ENCODE results near the gene UNC80. TPM values are rescaled to one million over a fixed set of nuclear protein-coding genes. Genes with fewer than 3 reads are reported as not detected.

The UNC80 gene
- total and polyA plus RNA-seq, 2 experiments from 2014 or later = not detected

- H3F3A ChIP-seq (ENCODE audit: insufficient read depth) = peaks cover 3% of the 10 kb centered on the region; the same call in 1 of the 2 replicates
- H3K36me3 ChIP-seq (ENCODE audit: low read depth) = no peaks in the 10 kb centered on the region
- no peak for TF ChIP-seq EZH2 (IDR thresholded peaks at IDR 0.05; ENCODE audit: insufficient read depth, poor library complexity, severe bottlenecking)
- TF ChIP-seq EZH2phosphoT487 (IDR thresholded peaks at IDR 0.05; ENCODE audit: insufficient read depth, low read depth) = no peak
- H3K4me3 ChIP-seq = no peak overlapping the region
- no peak overlapping the region for H3K27ac ChIP-seq
- H2AFZ ChIP-seq = no peak overlapping the region
- H3K27me3 ChIP-seq (replicated peaks; ENCODE audit: insufficient read depth) = no peaks in the 10 kb centered on the region
- H3K4me1 ChIP-seq (ENCODE audit: insufficient read depth) = peaks cover 27% of the 10 kb centered on the region
- DNase-seq = no peak
- H3K9ac ChIP-seq = no peak overlapping the region
- no peaks in the 10 kb centered on the region for H4K20me1 ChIP-seq (ENCODE audit: insufficient read depth)
- no peak overlapping the region for H3K4me2 ChIP-seq (ENCODE audit: unreplicated experiment)
- H3K79me2 ChIP-seq (ENCODE audit: insufficient read depth) = peaks cover 33% of the 10 kb centered on the region
- H3K9me2 ChIP-seq (ENCODE audit: insufficient read depth) = no peaks in the 10 kb centered on the region
- in situ Hi-C loops (cut with MboI) = no loop called here
- no peaks in the 10 kb centered on the region for H3K9me3 ChIP-seq (ENCODE audit: low read depth)
- 94 to 97% methylated on average over 26 to 29 of the region's 32 CpGs for WGBS, 2 experiments (ENCODE audit: low coverage in 1 of 2, low lambda C conversion rate in 2 of 2, missing lambda C conversion rate in 2 of 2)
Measured at GRCh38 chr2:210000464-210001324, 229.1 kb downstream of the UNC80 start.

- Histone ChIP-seq H3K27ac (peak within 1 kb of the TSS; percentile 57), H3K27me3 (replicated peaks; ENCODE audit: insufficient read depth) (no peaks in the 10 kb centered on the region), H3K9me3 (ENCODE audit: low read depth) (no peaks in the 10 kb centered on the region), H3F3A (ENCODE audit: insufficient read depth) (peaks cover 3% of the 10 kb centered on the region; the same call in 1 of the 2 replicates), H3K9me2 (ENCODE audit: insufficient read depth) (no peaks in the 10 kb centered on the region), H4K20me1 (ENCODE audit: insufficient read depth) (no peaks in the 10 kb centered on the region), H3K4me2 (ENCODE audit: unreplicated experiment) (peak within 1 kb of the TSS; percentile 98), H3K9ac (peak within 1 kb of the TSS; percentile 89), H3K79me2 (ENCODE audit: insufficient read depth) (peaks cover 50% of the 10 kb centered on the region), H3K4me3 (peak within 1 kb of the TSS; percentile 94), H3K36me3 (ENCODE audit: low read depth) (no peaks in the 10 kb centered on the region), H2AFZ (peak within 1 kb of the TSS; percentile 100), H3K4me1 (ENCODE audit: insufficient read depth) (peaks cover 32% of the 10 kb centered on the region)
- in situ Hi-C loops (cut with MboI) = no loop called here
- TF ChIP-seq EZH2 (IDR thresholded peaks at IDR 0.05; ENCODE audit: insufficient read depth, poor library complexity, severe bottlenecking) = no peak
- DNase-seq = peak; percentile 98
- 0 to 1% methylated on average over 44 to 55 of the region's 58 CpGs for WGBS, 2 experiments (ENCODE audit: low coverage in 1 of 2, low lambda C conversion rate in 2 of 2, missing lambda C conversion rate in 2 of 2)
Measured at GRCh38 chr2:210002158-210003157, 230.8 kb downstream of the UNC80 start, which contains the start of gene RPE. Gene RPE, plus strand, starts transcription at chr2:210002638. Its CDS starts 24 bp downstream, at chr2:210002662.

- H3K79me2 ChIP-seq (ENCODE audit: insufficient read depth) = peaks cover 59% of the 10 kb centered on the region
- no peaks in the 10 kb centered on the region for H3K36me3 ChIP-seq (ENCODE audit: low read depth)
- peaks cover 32% of the 10 kb centered on the region for H3K4me1 ChIP-seq (ENCODE audit: insufficient read depth)
- no peak for TF ChIP-seq EZH2phosphoT487 (IDR thresholded peaks at IDR 0.05; ENCODE audit: insufficient read depth, low read depth)
- no peak for TF ChIP-seq EZH2 (IDR thresholded peaks at IDR 0.05; ENCODE audit: insufficient read depth, poor library complexity, severe bottlenecking)
- H3K9me3 ChIP-seq (ENCODE audit: low read depth) = no peaks in the 10 kb centered on the region
- no peaks in the 10 kb centered on the region for H3K9me2 ChIP-seq (ENCODE audit: insufficient read depth)
- peak overlapping the region; percentile 94 for H3K4me3 ChIP-seq
- H4K20me1 ChIP-seq (ENCODE audit: insufficient read depth) = no peaks in the 10 kb centered on the region
- H3K27ac ChIP-seq = peak overlapping the region; percentile 55
- peaks cover 3% of the 10 kb centered on the region; the same call in 1 of the 2 replicates for H3F3A ChIP-seq (ENCODE audit: insufficient read depth)
- peak overlapping the region; percentile 89 for H3K9ac ChIP-seq
- H3K4me2 ChIP-seq (ENCODE audit: unreplicated experiment) = peak overlapping the region; percentile 98
- DNase-seq = peak; percentile 57
- 0 to 1% methylated on average over 2 of the region's 2 CpGs for WGBS, 2 experiments (ENCODE audit: low coverage in 1 of 2, low lambda C conversion rate in 2 of 2, missing lambda C conversion rate in 2 of 2)
- in situ Hi-C loops (cut with MboI) = no loop called here
- no peaks in the 10 kb centered on the region for H3K27me3 ChIP-seq (replicated peaks; ENCODE audit: insufficient read depth)
- peak overlapping the region; percentile 100 for H2AFZ ChIP-seq
Measured at GRCh38 chr2:210003359-210003758, 231.7 kb downstream of the UNC80 start.

GRCh38 chr2:210004881-210005280 is 233.2 kb downstream of the UNC80 start:
- Histone ChIP-seq H2AFZ (no peak overlapping the region), H3K9me2 (ENCODE audit: insufficient read depth) (no peaks in the 10 kb centered on the region), H3K36me3 (ENCODE audit: low read depth) (no peaks in the 10 kb centered on the region), H4K20me1 (ENCODE audit: insufficient read depth) (no peaks in the 10 kb centered on the region), H3K4me1 (ENCODE audit: insufficient read depth) (peaks cover 32% of the 10 kb centered on the region), H3K4me2 (ENCODE audit: unreplicated experiment) (peak overlapping the region; percentile 98), H3K9ac (peak overlapping the region; percentile 17; the same call in 1 of the 2 replicates), H3K4me3 (no peak overlapping the region), H3K27ac (no peak overlapping the region), H3F3A (ENCODE audit: insufficient read depth) (peaks cover 3% of the 10 kb centered on the region; the same call in 1 of the 2 replicates), H3K79me2 (ENCODE audit: insufficient read depth) (peaks cover 74% of the 10 kb centered on the region), H3K9me3 (ENCODE audit: low read depth) (no peaks in the 10 kb centered on the region), H3K27me3 (replicated peaks; ENCODE audit: insufficient read depth) (no peaks in the 10 kb centered on the region)
- 58 to 68% methylated on average over 2 of the region's 2 CpGs for WGBS, 2 experiments (ENCODE audit: low coverage in 1 of 2, low lambda C conversion rate in 2 of 2, missing lambda C conversion rate in 2 of 2)
- TF ChIP-seq EZH2phosphoT487 (IDR thresholded peaks at IDR 0.05; ENCODE audit: insufficient read depth, low read depth) = no peak
- TF ChIP-seq EZH2 (IDR thresholded peaks at IDR 0.05; ENCODE audit: insufficient read depth, poor library complexity, severe bottlenecking) = no peak
- in situ Hi-C loops (cut with MboI) = no loop called here
- peak; percentile 16 for DNase-seq

All from GM23248 (cell line).